NT2/D1 (cell line): Measurements from ENCODE around the gene CACNA1G.

ENCODE experiments used
- SUZ12 ChIP-seq: IDR thresholded peaks from 2 replicates; pipeline ENCODE4 v1.6.1; 2011; ENCODE audit not compliant: insufficient read length, insufficient read depth; ENCODE audit errors: extremely low read depth
- YY1 ChIP-seq: IDR thresholded peaks from 2 replicates; pipeline ENCODE4 v1.6.1; 2011; ENCODE audit not compliant: insufficient read length, insufficient read depth
- ZNF274 ChIP-seq: IDR thresholded peaks from 2 replicates; pipeline ENCODE4 v1.6.1; 2011; ENCODE audit warnings: mild to moderate bottlenecking, low read depth, low read length

GRCh38 chr17:50634915-50635731 is 74.6 kb downstream of the CACNA1G start:
- TF ChIP-seq ZNF274 (no peak), YY1 (no peak), SUZ12 (no peak)
